GM18526 (cell line): ENCODE measurements around the gene SCG2.

ENCODE experiments used
- POLR2A ChIP-seq: IDR thresholded peaks from 3 replicates; pipeline ENCODE4 v1.6.1; 2011; ENCODE audit not compliant: insufficient read length; ENCODE audit errors: extremely low read depth

Gene SCG2

DNA sequence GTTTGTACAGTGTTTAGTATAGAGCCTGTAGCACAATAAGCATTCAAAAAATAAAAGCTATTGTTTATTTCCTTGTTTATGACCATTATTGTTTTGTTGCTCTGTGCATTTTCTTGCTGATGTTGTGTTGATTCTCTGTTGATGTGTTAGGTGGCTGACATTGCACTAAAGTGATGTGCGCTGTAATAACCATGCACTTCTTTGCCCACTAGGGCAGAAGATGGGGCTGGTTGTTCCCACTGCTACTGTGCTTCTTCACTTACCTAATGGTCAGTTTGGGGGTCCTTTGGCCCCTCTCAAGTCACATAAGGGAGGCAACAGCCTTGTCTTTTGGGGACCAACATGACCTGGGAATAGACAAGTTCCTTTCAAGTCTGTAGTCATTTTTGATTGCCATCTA is 6.0 kb downstream of the SCG2 start:
- TF ChIP-seq POLR2A, result no peak

DNA sequence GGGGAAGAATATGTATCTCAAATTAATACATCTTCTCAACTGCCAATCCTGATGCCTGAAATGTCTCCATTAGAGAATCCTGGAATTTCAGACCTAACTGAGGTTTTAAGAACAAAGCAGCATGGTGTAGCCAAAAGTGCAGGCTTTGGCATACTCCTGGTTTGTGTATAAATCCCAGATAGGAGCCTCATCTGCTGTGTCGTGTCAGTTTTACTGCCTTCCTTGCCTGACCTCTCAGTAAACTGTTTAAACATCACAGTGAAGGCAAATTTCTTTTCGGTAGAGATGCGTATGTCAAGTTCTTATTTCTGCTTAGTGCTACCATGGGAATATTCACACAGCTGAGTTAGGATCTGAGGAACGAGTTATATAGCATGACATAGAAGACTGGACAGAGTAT is 7.3 kb downstream of the SCG2 start:
- TF ChIP-seq POLR2A, result no peak

DNA sequence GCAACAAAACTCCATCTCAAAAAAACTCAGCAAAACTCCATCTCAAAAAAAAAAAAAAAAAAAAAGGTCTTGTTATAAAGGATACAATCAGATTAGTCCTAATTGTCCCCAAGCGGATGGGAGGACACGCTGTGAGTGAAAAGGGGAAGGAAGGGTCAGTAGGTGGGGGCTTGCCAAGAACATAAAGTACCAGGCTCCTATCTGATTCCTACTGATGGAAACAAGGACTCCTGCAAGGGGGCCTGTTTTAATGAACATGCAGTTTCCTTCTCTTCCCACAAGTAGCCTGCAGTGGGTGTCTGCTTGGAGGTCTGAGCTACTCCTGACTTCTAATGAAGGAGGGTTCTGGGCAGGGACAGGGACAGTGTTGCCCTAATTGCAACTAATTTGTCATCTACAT is 7.9 kb downstream of the SCG2 start:
- no peak for TF ChIP-seq POLR2A

- no peak for TF ChIP-seq POLR2A
These were observed 10.6 kb downstream of the SCG2 start for GRCh38 chr2:223591596-223591995.

- no peak for TF ChIP-seq POLR2A
These were observed 11.2 kb downstream of the SCG2 start for GRCh38 chr2:223590964-223591363.

- TF ChIP-seq POLR2A, result no peak
These were observed 12.3 kb downstream of the SCG2 start for GRCh38 chr2:223589901-223590300.

DNA sequence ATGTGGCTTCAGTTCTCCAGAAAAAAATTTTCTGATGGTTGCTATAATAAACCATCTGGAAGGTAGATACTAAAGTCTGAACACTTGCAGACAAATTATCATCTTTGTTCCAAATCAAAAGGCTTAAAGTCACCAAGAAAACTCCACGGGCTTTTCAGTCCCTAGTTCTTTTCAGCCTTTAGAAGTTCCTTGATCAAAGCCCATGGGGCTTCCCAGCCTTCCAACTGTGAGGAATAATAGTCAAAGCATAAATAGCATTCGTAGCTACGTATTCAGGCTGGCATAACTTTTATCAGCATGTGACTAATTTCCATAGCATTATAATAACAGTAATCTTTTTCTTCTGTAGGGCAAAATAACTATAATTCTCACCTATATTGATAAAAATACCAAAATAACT is 13.9 kb downstream of the SCG2 start:
- TF ChIP-seq POLR2A, result no peak

- no peak for TF ChIP-seq POLR2A
These were observed 14.9 kb downstream of the SCG2 start for GRCh38 chr2:223587301-223587700.

DNA sequence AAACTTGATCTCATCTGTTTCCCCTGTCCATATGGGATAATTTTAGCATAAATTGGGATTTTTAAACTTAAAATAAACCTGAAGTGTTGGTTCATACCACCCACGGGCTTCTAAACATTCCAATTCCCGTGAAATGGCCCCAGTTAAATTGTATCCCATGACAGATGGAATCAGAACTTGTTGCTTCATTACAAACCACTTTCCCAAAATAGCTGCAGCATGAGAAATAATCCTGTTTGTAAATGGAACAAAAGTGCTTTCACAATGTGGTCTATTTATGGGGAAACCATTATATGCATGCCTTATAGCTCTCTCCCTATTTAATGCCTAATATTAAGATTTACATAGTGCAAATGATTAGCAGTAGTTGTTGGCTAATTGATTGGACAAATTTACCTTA is 15.9 kb downstream of the SCG2 start:
- TF ChIP-seq POLR2A, result no peak

- no peak for TF ChIP-seq POLR2A
These were observed 16.5 kb downstream of the SCG2 start for GRCh38 chr2:223585666-223586065.

GRCh38 chr2:223582001-223582400 is 20.2 kb downstream of the SCG2 start:
- TF ChIP-seq POLR2A, result no peak

- TF ChIP-seq POLR2A, result no peak
These were observed 21.2 kb downstream of the SCG2 start for GRCh38 chr2:223580951-223581350.

- no peak for TF ChIP-seq POLR2A
These were observed 23.3 kb downstream of the SCG2 start for GRCh38 chr2:223578846-223579245.

GRCh38 chr2:223576873-223577272 is 25.3 kb downstream of the SCG2 start:
- TF ChIP-seq POLR2A, result no peak

DNA sequence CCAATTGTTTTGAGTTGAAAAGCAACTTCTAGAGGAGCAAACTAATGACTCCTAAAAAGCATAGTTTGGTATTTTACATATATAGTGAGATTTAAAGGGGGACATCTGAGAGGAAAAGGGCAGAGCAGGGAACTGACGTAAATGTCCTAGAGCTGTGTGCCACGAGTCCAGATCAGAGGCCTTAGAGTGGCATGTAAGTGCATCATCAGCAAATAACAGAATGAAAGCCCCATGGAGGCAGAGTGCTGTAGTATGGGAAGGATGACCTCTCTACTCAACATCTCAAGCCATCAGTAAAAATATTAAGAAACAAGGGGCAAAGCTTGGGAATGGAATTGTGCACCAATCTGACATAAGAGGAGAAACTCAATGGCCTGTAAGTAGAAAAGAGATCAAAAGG is 31.4 kb downstream of the SCG2 start:
- no peak for TF ChIP-seq POLR2A

DNA sequence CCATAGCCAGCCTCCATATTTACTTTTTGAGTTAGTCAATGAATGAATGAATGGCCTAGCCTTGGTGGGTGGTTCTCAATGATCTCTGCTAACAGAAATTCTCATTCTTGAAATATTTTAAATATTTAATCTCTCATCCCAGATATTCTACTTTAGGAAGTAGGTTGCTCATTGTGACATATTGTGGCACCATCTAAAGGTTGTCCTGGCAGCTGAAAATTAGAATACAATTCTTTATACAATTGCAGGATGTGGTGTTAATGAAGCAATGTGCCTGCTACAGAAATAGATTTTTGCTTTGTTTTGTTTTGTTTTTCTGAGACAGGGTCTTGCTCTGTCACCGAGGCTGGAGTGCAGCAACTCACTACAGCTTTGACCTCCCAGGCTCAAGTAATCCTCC is 35.8 kb downstream of the SCG2 start:
- TF ChIP-seq POLR2A, result no peak

- TF ChIP-seq POLR2A, result no peak
These were observed 38.7 kb downstream of the SCG2 start for GRCh38 chr2:223563462-223563861.

DNA sequence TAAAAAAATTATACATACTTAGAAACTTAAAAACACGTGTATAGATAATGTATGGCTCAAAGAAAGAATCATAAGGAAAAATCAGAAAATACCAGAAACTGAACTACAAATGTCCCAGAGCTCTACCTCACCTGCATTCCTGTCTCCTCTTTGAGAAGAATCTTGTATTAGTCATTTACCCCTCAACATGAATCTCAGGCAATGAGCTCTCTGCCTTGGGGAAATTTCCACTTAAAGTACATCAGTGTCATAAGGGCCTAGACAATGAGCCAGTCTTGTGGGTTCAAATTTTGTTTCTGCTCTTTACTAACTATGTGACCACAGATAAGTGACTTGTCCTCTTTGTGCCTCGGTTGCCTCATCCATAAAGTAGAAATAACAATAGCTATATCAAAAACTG is 40.1 kb downstream of the SCG2 start:
- TF ChIP-seq POLR2A, result no peak

- no peak for TF ChIP-seq POLR2A
These were observed 41.3 kb downstream of the SCG2 start for GRCh38 chr2:223560749-223561435.
